A549 (cell line): ENCODE measurements around the gene TMEM132D.

Experiments used
- BHLHE40 ChIP-seq: IDR thresholded peaks from 2 replicates; pipeline ENCODE4 v1.6.1; 2012; ENCODE audit warnings: low read depth, low read length, inconsistent platforms
- HOXA7 ChIP-seq: fragments of 250-450 bp; sonication (Bioruptor Pico); IDR thresholded peaks from 2 replicates; pipeline ENCODE4 v1.5.0; 2020; ENCODE audit warnings: mild to moderate bottlenecking, moderate library complexity
- JUNB ChIP-seq: fragments of >200 bp; sonication (Bioruptor Twin); formaldehyde crosslinking; IDR thresholded peaks from 2 replicates; pipeline ENCODE4 v1.6.1; 2016
- MAFK ChIP-seq: fragments of 450-650 bp; IDR thresholded peaks from 2 replicates; pipeline ENCODE4 v1.6.1; 2014; ENCODE audit not compliant: partially characterized antibody
- NR3C1 ChIP-seq: fragments of >200 bp; sonication (Bioruptor Twin); formaldehyde crosslinking; IDR thresholded peaks from 3 replicates; pipeline ENCODE4 v1.6.1; 2017
- RAD21 ChIP-seq, 2 experiments: fragments of >200 bp in 1 of 2; sonication (Bioruptor Twin) in 1 of 2; formaldehyde crosslinking in 1 of 2; IDR thresholded peaks in 1 of 2; conservative IDR thresholded peaks in 1 of 2; 2 replicates in 1 of 2; 3 replicates in 1 of 2; pipeline ENCODE4 v1.6.1; 2012 to 2018; ENCODE audit warnings: inconsistent platforms in 1 of 2
- TF ChIP-seq, protein P1 (sequence below): fragments of >200 bp; sonication (Bioruptor Twin); formaldehyde crosslinking; IDR thresholded peaks from 3 replicates; pipeline ENCODE4 v1.5.1; 2016
- TF ChIP-seq, protein P2 (sequence below): IDR thresholded peaks from 2 replicates; pipeline ENCODE4 v1.6.1; 2012
- TF ChIP-seq, protein P3 (sequence below): fragments of 200-600 bp; sonication (generic); IDR thresholded peaks from 2 replicates; pipeline ENCODE4 v1.6.1; 2016; ENCODE audit warnings: antibody characterized with exemption, mild to moderate bottlenecking, moderate library complexity
- TF ChIP-seq, protein P4 (sequence below): fragments of 450-650 bp; IDR thresholded peaks from 2 replicates; pipeline ENCODE4 v1.6.1; 2014; ENCODE audit warnings: antibody characterized with exemption

DNA sequence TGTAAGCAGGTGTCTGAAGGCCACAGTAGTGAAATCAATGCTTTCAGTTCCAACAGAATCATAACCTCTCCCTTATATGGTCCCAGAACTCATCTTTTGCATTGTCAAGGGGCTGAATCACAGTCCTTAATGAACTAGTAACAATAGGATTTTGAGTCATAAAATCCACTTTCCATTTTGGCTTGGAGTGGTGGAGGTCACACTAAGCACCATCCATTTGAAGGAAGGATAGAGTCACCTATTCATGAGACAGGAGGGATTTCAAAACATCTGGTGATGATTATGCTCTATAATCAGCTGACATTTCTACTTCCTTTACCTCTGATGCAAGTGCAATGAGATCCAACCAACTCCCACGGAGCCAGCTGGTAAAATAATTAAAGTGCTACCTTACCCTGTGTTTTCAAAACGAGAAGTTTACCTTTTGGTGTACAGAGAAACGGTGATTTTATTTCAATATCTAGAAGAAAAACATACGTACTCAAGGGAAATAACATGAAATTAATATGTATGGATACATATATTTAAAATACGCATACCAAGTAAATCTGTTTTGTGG, 59.1 kb downstream of the TMEM132D start:
- TF ChIP-seq RAD21 (conservative IDR thresholded peaks at IDR 0.05 in 1 of 2, IDR thresholded peaks at IDR 0.05 in 1 of 2): no peak
- TF ChIP-seq, protein P1, sequence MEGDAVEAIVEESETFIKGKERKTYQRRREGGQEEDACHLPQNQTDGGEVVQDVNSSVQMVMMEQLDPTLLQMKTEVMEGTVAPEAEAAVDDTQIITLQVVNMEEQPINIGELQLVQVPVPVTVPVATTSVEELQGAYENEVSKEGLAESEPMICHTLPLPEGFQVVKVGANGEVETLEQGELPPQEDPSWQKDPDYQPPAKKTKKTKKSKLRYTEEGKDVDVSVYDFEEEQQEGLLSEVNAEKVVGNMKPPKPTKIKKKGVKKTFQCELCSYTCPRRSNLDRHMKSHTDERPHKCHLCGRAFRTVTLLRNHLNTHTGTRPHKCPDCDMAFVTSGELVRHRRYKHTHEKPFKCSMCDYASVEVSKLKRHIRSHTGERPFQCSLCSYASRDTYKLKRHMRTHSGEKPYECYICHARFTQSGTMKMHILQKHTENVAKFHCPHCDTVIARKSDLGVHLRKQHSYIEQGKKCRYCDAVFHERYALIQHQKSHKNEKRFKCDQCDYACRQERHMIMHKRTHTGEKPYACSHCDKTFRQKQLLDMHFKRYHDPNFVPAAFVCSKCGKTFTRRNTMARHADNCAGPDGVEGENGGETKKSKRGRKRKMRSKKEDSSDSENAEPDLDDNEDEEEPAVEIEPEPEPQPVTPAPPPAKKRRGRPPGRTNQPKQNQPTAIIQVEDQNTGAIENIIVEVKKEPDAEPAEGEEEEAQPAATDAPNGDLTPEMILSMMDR: no peak
- TF ChIP-seq BHLHE40: no peak
- no peak for TF ChIP-seq NR3C1
- TF ChIP-seq, protein P2, sequence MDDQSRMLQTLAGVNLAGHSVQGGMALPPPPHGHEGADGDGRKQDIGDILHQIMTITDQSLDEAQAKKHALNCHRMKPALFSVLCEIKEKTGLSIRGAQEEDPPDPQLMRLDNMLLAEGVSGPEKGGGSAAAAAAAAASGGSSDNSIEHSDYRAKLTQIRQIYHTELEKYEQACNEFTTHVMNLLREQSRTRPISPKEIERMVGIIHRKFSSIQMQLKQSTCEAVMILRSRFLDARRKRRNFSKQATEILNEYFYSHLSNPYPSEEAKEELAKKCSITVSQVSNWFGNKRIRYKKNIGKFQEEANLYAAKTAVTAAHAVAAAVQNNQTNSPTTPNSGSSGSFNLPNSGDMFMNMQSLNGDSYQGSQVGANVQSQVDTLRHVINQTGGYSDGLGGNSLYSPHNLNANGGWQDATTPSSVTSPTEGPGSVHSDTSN: no peak
- TF ChIP-seq MAFK: no peak
- no peak for TF ChIP-seq HOXA7 (CRISPR knock-in tag)
- no peak for TF ChIP-seq JUNB
- TF ChIP-seq, protein P3, sequence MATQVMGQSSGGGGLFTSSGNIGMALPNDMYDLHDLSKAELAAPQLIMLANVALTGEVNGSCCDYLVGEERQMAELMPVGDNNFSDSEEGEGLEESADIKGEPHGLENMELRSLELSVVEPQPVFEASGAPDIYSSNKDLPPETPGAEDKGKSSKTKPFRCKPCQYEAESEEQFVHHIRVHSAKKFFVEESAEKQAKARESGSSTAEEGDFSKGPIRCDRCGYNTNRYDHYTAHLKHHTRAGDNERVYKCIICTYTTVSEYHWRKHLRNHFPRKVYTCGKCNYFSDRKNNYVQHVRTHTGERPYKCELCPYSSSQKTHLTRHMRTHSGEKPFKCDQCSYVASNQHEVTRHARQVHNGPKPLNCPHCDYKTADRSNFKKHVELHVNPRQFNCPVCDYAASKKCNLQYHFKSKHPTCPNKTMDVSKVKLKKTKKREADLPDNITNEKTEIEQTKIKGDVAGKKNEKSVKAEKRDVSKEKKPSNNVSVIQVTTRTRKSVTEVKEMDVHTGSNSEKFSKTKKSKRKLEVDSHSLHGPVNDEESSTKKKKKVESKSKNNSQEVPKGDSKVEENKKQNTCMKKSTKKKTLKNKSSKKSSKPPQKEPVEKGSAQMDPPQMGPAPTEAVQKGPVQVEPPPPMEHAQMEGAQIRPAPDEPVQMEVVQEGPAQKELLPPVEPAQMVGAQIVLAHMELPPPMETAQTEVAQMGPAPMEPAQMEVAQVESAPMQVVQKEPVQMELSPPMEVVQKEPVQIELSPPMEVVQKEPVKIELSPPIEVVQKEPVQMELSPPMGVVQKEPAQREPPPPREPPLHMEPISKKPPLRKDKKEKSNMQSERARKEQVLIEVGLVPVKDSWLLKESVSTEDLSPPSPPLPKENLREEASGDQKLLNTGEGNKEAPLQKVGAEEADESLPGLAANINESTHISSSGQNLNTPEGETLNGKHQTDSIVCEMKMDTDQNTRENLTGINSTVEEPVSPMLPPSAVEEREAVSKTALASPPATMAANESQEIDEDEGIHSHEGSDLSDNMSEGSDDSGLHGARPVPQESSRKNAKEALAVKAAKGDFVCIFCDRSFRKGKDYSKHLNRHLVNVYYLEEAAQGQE: no peak
- TF ChIP-seq, protein P4, sequence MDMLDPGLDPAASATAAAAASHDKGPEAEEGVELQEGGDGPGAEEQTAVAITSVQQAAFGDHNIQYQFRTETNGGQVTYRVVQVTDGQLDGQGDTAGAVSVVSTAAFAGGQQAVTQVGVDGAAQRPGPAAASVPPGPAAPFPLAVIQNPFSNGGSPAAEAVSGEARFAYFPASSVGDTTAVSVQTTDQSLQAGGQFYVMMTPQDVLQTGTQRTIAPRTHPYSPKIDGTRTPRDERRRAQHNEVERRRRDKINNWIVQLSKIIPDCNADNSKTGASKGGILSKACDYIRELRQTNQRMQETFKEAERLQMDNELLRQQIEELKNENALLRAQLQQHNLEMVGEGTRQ: no peak
